AG04450 (cell line): ENCODE measurements around the gene NME4. TPM values are rescaled to one million over a fixed set of nuclear protein-coding genes. Genes with fewer than 3 reads are reported as not detected.

Source experiments
- CTCF ChIA-PET: fragments of 300-600, 350-600 bp; formaldehyde crosslinking; extraction: SDS; loops from one replicate; lab custom pipeline; 2022; ENCODE audit warnings: antibody characterized with exemption, inconsistent platforms; lab: Charles Lee
- POLR2A ChIA-PET: fragments of 350-600 bp; formaldehyde crosslinking; extraction: SDS; loops from one replicate; lab custom pipeline; 2021; ENCODE audit warnings: antibody characterized with exemption, inconsistent platforms; lab: Yijun Ruan, JAX
- DNase-seq: peaks from one replicate; pipeline ENCODE4 v3.0.0-alpha.2; 2011; ENCODE audit warnings: low read depth, low spot score
- H3K27ac ChIP-seq: one replicate; pipeline ENCODE4 v1.5.1; 2012; ENCODE audit warnings: low read depth, low read length, control low read depth
- H3K27me3 ChIP-seq: one replicate; pipeline ENCODE4 v1.6.0; 2012; ENCODE audit warnings: low read length; ENCODE audit not compliant: control insufficient read depth, insufficient read depth
- H3K4me3 ChIP-seq: 2 replicates; pipeline ENCODE4 v1.5.1; 2011; ENCODE audit warnings: mild to moderate bottlenecking, low read depth, low read length, control low read depth
- H3K9me3 ChIP-seq: 2 replicates; pipeline ENCODE4 v1.5.1; 2012; ENCODE audit warnings: low read length; ENCODE audit not compliant: control insufficient read depth, insufficient read depth
- polyA plus RNA-seq: library from polyadenylated mRNA; depleted of rRNA; stranded (reverse); fragments of >200 nt; gene quantifications from 2 replicates; pipeline ENCODE4 v1.2.3, GENCODE V29; 2011
- TF ChIP-seq, protein P1 (sequence below): IDR thresholded peaks from 2 replicates; pipeline ENCODE4 v1.5.1; 2011; ENCODE audit warnings: low read depth, low read length, control low read depth, inconsistent platforms

Gene NME4
- polyA plus RNA-seq, 1 experiment, result 156 TPM

GRCh38 chr16:351804-352520, 45.0 kb upstream of the NME4 start:
- Histone ChIP-seq H3K27me3 (no peaks in the 10 kb centered on the region), H3K9me3 (no peaks in the 10 kb centered on the region; the same call in 1 of the 2 replicates), H3K27ac (no peak overlapping the region), H3K4me3 (peak overlapping the region; percentile 72)
- DNase-seq, result no peak
- TF ChIP-seq, protein P1, sequence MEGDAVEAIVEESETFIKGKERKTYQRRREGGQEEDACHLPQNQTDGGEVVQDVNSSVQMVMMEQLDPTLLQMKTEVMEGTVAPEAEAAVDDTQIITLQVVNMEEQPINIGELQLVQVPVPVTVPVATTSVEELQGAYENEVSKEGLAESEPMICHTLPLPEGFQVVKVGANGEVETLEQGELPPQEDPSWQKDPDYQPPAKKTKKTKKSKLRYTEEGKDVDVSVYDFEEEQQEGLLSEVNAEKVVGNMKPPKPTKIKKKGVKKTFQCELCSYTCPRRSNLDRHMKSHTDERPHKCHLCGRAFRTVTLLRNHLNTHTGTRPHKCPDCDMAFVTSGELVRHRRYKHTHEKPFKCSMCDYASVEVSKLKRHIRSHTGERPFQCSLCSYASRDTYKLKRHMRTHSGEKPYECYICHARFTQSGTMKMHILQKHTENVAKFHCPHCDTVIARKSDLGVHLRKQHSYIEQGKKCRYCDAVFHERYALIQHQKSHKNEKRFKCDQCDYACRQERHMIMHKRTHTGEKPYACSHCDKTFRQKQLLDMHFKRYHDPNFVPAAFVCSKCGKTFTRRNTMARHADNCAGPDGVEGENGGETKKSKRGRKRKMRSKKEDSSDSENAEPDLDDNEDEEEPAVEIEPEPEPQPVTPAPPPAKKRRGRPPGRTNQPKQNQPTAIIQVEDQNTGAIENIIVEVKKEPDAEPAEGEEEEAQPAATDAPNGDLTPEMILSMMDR, result no peak
- ChIA-PET POLR2A (interaction anchor here (0.6 to 1.0 kb wide), 7 partner anchors 10 to 240 kb away, joined by 3 to 4 read pairs (median 3); partner anchors contain the start of genes LUC7L and MRPL28), CTCF (interaction anchor here (0.6 to 1.3 kb wide), 5 partner anchors 15 to 256 kb away, joined by 3 to 4 read pairs (median 3); no protein-coding TSS in a partner anchor)

DNA sequence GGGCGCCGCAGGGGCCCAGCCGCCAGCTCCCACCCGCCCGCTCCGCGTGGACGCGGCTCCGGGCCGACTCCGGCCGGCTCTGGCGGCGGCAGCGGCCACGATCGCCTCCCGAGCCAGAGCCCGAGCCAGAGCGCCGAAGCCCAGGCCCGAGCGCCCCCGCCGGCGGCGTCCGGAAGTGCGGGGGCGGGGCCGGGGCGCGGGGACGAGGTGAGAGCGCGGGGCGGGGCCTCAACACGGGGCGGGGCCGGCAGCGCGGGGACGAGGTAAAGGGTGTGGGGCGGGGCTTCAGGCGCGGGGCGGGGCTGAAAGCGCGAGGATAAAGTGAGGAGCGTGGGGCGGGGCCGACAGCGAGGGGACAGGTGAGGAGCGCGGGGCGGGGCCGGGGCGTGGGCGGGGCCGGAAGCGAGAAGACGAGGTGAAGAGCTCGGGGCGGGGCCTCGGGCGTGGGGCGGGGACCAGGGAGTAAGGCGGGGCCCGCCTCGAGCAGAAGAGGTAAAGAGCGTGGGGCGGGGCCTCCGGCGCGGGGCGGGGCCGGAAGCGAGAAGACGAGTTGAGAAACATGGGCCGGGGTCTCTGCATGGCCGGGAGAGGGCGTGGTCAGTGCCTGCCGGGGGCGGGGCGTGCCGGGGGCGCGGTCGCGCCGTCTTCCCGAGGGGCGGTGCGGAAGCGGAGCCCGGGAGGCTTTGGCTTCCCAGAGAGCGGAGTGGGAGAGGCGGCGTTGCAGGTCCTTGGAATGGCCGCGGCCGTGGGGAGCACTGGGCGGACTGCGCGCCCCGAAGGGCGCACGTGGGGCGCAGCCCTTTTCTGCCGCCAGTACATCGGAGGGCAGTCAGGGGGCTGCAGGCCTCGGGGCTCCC, 44.2 kb upstream of the NME4 start, which contains the start of gene AXIN1:
Gene AXIN1, minus strand, starts transcription at position 177 of the 857 bp plus-strand sequence. CDS start 5,698 bp downstream, outside the sequence.
- DNase-seq, result peak; percentile 61
- Histone ChIP-seq H3K4me3 (peak within 1 kb of the TSS; percentile 72), H3K27ac (no peak within 1 kb of the TSS), H3K27me3 (no peaks in the 10 kb centered on the region), H3K9me3 (no peaks in the 10 kb centered on the region; the same call in 1 of the 2 replicates)
- ChIA-PET POLR2A (interaction anchor here (0.6 to 1.0 kb wide), 5 partner anchors 18 to 241 kb away, joined by 3 to 4 read pairs (median 3); partner anchors contain the start of gene MRPL28), CTCF (interaction anchor here (0.6 to 1.5 kb wide), 15 partner anchors 10 to 274 kb away, joined by 3 to 13 read pairs (median 4); partner anchors contain the start of gene LUC7L)
- TF ChIP-seq, protein P1, result peak; percentile 32; the same call in 1 of the 2 replicates

DNA sequence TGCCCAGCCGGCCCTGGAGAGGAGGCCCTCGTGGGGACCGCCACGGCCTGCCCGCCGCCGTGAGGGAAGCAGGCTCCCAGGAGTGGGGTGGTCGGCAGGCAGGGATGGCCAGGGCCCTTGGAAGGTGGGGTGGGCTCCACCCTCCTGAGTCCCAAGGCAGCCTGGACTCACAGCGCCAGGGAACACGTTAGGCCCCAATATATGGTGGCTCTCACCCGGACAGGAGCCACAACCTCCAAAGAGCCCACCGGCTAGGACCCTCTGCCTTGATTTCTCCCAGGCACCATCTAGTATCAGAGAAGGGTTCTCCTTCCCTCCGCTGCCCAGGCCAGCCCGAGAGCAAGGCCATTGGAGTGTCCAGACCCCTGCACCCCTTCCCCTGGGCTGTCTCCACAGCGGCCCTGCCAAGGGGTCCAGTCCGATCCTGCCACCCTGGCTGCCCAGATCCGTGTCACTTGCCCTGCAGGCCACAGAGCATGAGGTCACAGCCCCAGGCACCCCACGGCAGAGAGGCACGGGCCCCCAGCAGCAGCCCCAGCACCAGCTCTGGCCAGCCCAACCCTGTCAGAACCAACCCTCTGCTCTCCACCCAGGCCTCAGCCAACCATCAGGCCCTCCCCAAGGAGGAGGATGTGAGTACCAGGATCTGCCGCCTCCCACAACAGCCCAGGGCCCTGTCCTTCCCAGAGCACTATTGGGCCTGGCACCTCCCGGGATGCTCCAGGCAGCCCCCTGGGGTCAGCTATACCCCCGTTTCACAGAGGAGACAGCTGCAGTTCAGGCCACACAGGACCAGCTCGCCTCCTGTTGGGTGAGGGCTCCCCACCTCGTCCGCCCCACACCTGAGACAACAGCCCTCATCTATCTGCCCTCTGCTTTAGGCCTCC, 43.4 kb upstream of the NME4 start:
- Histone ChIP-seq H3K9me3 (no peaks in the 10 kb centered on the region; the same call in 1 of the 2 replicates), H3K4me3 (peak overlapping the region; percentile 44), H3K27me3 (no peaks in the 10 kb centered on the region), H3K27ac (no peak overlapping the region)
- POLR2A ChIA-PET, result interaction anchor here (0.6 to 1.0 kb wide), 3 partner anchors 17 to 242 kb away, joined by 3 to 4 read pairs (median 4); partner anchors contain the start of gene MRPL28
- CTCF ChIA-PET, result interaction anchor here (0.6 to 1.5 kb wide), 13 partner anchors 9 to 275 kb away, joined by 3 to 13 read pairs (median 4); partner anchors contain the start of gene LUC7L
- no peak for DNase-seq
- TF ChIP-seq, protein P1, result no peak

- Histone ChIP-seq H3K27ac (no peak overlapping the region), H3K9me3 (no peaks in the 10 kb centered on the region; the same call in 1 of the 2 replicates), H3K27me3 (no peaks in the 10 kb centered on the region), H3K4me3 (no peak overlapping the region)
- DNase-seq, result no peak
- ChIA-PET CTCF (interaction anchor here (1.5 kb wide), 1 partner anchor 8 kb away, joined by 3 read pairs; no protein-coding TSS in a partner anchor), POLR2A (no interaction called here)
- TF ChIP-seq, protein P1, result no peak
Measured at GRCh38 chr16:354291-354881, 42.6 kb upstream of the NME4 start.
